HG03039 (cell line): Measurements from ENCODE around the gene TBCEL.

Experiments
- ATAC-seq: cut with Tn5 transposase; IDR thresholded peaks from one replicate; pipeline ENCODE4 v1.9.1; 2021; ENCODE audit warnings: mild to moderate bottlenecking, moderate library complexity; ENCODE audit not compliant: unreplicated experiment

The TBCEL gene

GRCh38 chr11:121134741-121135312 is 110.9 kb downstream of the TBCEL start:
- no peak for ATAC-seq

GRCh38 chr11:121137005-121137404 is 113.1 kb downstream of the TBCEL start:
- ATAC-seq: no peak

- ATAC-seq: no peak
These were observed 114.4 kb downstream of the TBCEL start for GRCh38 chr11:121138259-121138658.

- ATAC-seq: no peak
These were observed 116.5 kb downstream of the TBCEL start for GRCh38 chr11:121140369-121140768.
